SW 1271 (cell line): ENCODE data around the gene TBPL1.

ENCODE experiments used
- DNase-seq, 2 experiments: peaks; one replicate each; lab custom pipeline; 2025; lab: John Stamatoyannopoulos, UW

The TBPL1 gene

DNA sequence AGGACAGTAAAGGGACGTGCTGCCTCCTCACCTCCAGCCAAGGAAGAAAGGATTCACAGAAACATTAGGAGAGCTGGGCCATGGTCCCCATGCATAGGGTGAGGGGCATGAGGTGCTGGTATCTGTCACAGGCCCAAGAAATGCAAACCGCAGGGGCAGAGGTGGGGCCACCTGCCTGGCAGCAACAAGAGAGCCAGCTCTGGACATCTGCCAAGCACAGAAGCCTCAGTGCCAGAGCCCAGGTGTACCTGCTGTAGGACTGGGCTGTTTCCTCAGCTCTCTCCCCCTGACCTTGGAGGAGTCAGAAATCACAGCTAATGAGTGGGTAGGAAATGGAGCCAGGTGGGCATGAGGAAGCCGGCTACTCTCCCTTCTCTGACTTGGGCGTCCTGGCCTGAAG lies 54.1 kb downstream of the TBPL1 start:
- DNase-seq, result no peak

DNA sequence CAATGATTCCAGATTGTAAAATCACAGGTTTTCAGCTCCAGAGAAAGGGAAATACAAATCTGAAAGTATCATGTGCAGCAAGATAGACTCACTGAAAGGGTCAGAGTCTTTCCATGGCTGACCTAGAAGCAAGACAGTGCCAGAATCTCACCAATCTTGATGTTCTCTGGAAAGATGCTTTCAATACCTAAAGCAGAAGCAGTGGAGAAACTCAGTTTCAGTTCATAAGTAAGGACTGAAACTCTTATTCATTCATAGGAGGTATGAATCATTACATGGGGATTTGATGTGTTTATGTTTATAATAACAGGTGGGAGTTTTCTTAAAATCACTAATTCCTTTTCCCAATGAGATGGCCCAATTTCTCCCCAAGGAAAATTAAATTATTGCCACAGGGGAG lies 56.9 kb downstream of the TBPL1 start:
- no peak for DNase-seq

DNA sequence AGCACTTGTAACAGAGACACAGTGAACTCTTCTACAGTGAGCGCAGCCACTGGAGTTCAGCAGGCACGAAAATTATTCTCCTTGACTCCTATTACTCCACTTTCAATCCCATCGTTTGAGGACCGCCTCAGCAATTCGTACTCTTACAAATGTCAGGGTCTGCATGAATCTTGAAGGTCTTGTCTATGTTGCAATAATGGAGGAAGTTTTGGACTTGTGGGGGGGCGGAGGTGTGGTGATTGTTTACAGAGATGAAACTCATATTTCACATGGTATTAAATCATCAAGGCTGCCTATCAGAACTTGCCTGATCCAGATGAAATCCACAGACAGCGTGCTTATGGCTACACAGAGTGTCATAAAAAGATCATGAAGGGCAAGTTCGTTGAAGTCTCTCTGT lies 57.4 kb downstream of the TBPL1 start:
- DNase-seq, result no peak

DNA sequence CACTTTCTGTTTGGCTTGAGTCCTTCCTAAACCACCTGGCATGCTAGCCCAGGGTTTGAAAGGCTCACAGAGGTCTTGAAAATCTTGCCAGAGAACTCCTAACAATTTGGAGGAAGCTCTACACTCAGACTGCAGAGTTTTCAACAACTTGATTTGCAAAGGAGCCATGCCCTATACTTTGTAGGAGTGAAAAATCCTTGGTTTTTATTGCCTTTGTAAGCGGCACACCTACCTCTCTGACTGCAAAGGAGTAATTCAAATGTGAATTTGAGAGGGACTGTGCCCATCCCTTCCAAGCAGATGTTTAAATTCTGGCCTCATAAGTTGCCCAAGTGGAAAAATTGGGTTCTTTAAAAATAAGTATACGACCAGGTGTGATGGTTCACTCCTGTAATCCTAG lies 58.0 kb downstream of the TBPL1 start:
- DNase-seq, result no peak

DNA sequence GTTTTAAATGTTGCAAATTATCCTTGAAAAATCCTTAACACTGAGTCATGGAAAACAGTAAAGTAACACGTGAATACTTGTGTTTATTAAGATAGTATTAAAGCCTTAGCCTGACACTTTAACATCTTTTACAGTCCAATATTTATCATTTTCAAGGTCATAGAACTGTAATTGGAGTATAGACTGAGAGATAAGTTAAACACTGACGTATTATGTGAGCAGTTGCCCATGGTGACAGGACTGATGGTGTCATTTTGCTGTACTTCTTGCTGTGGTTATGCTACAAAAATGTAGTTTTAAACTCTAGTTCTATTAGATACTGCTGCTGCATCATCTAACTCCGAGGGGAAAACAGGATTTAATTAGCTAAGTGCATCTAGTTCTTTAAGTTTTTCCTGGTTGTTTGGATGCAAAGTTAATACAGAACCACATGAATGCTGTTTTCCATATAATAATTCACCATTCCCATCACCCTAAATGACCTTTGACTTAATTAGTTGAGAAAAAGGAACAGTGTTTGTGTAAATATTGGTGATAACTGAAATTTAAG lies 61.6 kb downstream of the TBPL1 start:
- no peak for DNase-seq

GRCh38 chr6:134015719-134016557 lies 62.9 kb downstream of the TBPL1 start:
- no peak for DNase-seq

- no peak for DNase-seq
Measured at GRCh38 chr6:134016558-134016814, 63.5 kb downstream of the TBPL1 start.

GRCh38 chr6:134020071-134020470 lies 67.0 kb downstream of the TBPL1 start:
- DNase-seq, result no peak

DNA sequence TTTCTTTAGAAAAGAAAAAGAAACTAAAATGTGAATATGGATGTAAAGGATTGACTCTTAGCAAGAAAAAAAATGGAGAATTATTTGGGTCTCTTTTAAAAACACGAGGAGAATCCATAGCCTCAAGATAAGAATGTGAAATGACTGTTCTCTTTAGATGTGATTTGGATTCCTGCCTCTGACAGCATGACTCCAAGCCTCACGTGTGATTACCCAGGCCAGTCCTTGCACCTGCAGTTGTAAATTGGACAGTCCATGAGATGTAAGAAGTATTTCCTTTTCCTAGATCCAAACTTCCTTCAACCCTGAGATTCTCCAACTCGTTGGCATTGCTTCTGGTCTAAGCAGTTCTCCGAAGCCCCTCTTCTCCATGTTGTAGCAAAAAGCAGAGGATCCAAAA lies 67.5 kb downstream of the TBPL1 start:
- no peak for DNase-seq

DNA sequence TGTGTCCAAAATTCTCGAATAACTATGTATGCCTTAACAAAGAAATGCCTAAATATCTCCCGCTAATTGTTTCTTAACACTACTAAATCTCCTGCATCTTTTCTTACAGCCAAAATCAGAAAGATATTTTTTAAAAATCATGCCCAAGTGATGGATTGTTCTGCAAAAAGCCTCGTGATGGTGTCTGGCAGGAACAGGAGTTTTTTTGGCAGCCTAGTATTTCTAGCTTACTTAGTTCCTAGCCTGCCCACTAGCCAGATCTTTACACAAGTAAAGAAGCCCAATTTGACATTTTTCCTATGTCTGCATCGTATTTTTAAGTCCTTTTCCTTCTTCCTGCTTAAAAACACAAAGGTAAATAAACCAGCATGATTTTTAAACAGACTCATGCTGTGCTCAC lies 67.9 kb downstream of the TBPL1 start:
- no peak for DNase-seq

DNA sequence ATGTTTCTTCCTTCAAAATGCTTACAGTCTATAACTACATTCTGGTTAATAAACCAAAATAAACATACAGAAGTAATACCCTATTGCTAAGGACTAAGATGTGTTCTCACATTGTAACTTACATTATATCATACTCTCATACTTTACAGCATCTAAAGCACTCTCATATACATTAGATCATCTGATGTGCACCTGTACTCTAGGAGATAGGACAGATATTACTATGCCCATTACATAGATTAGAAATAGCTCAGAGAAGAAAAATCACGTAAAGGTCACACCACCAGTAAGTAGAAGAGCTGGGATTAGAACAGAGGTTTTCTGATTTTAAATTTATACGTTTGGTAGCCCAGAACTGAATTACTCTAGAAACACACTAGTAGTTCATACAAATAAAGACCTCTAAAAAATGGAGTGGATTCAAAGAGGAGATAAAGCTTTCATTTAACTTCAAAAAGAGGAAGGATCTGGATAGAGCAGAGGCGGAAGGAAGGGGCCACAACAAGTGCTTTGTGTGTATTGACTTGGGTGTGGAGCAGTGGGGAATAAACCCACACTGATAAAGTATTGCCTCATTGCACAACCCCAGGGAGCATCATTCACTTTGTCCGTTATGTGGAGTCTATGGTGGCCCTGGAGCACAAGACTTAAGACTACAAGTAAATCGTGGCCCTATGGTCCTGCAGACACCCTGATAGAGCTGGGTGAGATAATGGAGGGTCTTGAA lies 68.5 kb downstream of the TBPL1 start:
- DNase-seq, result no peak

- DNase-seq, result no peak
Measured at GRCh38 chr6:134022650-134023049, 69.6 kb downstream of the TBPL1 start.

DNA sequence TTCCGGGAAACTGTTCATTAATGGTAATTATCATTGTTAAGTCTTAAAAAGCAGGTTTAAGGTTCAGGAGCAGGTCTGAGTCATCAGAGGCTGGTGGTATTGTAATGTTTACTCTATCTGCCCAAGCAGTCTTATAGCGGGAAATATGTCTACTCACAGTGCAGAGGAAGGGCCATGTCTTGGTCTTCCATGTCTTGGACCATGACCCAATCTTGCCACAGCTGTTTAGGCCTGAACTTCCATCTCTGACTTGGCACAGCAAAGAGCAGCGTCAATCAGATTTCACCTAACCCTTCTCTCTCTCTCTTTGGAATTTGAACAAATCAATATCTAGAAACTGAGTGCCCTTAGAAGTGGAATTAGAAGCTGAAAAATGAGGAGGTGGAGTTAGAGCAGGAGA lies 73.6 kb downstream of the TBPL1 start:
- DNase-seq, result no peak

GRCh38 chr6:134028438-134028837 lies 75.4 kb downstream of the TBPL1 start:
- DNase-seq, result no peak

- no peak for DNase-seq
Measured at GRCh38 chr6:134029495-134030455, 76.8 kb downstream of the TBPL1 start.

- DNase-seq, result no peak
Measured at GRCh38 chr6:134031696-134032255, 78.8 kb downstream of the TBPL1 start.

- no peak for DNase-seq
Measured at GRCh38 chr6:134034478-134034877, 81.5 kb downstream of the TBPL1 start.

- no peak for DNase-seq
Measured at GRCh38 chr6:134034961-134035822, 82.2 kb downstream of the TBPL1 start.

DNA sequence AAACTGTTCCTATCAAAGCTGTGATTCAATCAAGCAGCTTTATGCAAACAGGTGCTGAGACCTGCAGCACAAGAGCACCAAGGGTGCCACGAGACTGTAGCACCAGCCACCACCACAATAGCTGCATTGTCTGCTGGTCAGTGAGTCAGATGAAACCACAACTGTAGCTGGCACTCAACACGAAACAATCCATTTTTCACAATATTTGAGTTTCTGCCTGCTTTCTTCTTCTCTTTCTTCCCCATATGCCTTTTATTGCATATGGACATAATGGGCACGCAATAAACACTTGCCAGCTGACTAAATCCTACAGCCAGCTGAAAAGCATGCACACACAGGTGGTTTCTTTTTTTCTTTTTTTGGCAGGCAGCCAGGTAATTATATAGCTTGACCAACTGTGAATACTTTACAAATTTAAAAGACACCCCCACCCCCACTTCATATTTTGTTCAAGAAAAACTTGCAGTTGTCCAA lies 82.8 kb downstream of the TBPL1 start:
- DNase-seq, result peak; percentile 16 to 67

DNA sequence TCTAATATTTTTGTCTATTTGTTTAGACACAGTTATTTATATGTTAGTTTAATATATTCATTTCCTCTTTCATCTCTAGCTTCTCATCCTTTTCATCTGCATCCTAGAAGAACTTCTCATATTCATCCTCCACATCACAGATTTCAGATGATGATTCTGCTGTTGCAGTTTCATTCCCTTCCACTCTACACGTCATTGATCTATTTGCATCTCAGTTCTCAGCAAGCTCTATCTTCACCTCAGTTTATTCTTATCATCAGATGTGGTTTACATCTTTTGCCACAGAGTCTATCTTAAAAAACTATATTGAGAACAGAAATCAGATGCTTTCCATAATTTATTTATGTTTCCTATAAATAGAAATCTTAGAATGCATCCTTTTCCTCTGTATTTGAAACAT lies 86.1 kb downstream of the TBPL1 start:
- DNase-seq, result no peak
